ENCODE results near the gene PLEKHG4B.
"Not testable (repeated sequence)": the region's sequence is repeated elsewhere in the genome, so short reads cannot be mapped to it uniquely, and the experiment has no call there.

PLEKHG4B gene

DNA sequence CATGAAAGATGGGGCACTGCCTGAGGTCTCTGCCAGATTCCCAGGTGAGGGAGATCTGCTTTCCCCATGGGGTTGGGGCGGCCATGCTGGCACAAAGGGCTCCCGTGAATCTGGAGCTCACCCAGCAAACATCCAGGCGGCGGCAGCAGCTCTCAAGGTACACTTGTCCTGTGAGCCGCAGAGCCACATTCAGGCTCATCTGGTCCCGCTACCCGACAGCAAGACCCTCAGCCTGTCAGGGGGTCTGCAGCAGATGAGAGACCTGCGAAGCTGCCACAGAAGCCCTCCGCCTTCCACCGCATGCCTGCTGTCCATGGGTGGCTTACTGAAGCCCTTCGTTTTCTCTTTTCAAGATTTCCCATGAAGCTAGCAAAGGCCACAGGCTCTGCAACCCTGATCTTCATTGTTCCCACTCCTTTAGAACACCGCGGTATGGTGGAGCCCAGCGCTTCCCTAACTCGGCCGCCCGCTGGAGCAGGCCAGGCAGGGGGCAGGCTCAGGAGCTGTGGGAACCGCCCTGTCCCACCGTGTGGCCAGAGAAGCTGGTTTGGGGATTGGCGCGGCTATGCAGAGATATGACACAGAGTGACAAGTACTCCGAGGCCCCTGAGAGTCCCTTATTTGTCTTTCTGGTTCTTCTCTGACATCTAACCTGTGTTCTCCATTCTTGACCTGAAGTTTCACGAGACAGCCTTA lies 108.1 kb downstream of the PLEKHG4B start:
- no peak for DNase-seq (ENCODE audit: low read depth)

DNA sequence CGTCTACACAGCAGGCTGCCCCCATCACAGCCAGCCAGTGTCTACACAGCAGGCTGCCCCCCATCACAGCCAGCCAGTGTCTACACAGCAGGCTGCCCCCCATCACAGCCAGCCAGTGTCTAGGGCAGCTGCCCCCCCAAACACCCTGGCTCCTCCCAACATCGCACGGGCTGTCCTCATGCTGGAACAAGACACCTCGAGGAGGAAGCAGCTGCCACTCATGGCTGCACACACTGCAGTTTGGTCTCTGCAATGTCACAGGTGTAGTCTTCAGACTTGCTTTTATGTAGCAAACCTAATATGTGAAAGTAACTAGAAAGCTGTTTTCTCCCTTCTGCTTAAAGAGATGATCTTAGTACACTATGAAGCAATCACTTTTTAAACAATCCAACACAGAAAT lies 109.0 kb downstream of the PLEKHG4B start:
- DNase-seq (ENCODE audit: low read depth): no peak

DNA sequence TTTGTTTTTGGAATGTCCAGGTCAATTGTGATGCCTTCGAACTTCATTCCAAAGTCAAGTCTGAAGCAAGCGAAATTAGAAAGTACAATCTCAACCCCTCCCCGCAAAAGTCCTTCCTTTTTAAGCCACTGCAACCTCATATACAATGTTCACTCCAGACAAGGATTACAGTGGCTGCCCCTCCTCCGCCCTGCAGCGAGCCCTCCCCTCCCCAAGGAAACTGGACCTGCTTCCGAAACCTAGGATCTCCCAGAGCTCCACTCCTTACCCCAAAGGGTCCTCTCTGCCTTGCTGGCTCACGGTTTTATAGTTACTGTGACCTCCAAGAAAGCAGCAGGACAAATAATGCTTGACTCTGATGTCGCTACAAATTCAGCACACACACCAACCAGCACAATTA lies 109.7 kb downstream of the PLEKHG4B start:
- DNase-seq (ENCODE audit: low read depth): no peak

GRCh38 chr5:203246-203930 lies 111.4 kb downstream of the PLEKHG4B start:
- DNase-seq (ENCODE audit: low read depth): no peak

DNA sequence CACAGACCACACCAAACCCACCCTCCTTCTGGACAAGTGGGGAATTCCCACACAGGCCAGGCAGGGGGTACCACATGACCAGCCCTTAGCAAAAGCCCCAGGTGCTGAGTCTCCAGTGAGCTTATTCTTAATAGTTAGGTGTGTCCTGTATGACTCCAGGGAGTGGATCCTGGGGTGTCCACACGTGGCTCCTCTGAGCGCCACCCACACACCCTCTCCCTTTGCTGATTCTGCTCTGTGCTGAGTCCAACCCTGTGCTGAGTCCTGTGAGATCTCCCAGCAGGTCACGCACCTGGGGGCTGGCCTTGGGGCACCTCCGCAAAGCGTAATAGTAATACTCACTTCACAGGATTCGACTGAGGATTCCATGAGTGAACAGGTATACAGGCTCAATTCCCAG lies 112.0 kb downstream of the PLEKHG4B start:
- no peak for DNase-seq (ENCODE audit: low read depth)

- no peak for DNase-seq (ENCODE audit: low read depth)
Measured at GRCh38 chr5:204462-204861, 112.5 kb downstream of the PLEKHG4B start.

DNA sequence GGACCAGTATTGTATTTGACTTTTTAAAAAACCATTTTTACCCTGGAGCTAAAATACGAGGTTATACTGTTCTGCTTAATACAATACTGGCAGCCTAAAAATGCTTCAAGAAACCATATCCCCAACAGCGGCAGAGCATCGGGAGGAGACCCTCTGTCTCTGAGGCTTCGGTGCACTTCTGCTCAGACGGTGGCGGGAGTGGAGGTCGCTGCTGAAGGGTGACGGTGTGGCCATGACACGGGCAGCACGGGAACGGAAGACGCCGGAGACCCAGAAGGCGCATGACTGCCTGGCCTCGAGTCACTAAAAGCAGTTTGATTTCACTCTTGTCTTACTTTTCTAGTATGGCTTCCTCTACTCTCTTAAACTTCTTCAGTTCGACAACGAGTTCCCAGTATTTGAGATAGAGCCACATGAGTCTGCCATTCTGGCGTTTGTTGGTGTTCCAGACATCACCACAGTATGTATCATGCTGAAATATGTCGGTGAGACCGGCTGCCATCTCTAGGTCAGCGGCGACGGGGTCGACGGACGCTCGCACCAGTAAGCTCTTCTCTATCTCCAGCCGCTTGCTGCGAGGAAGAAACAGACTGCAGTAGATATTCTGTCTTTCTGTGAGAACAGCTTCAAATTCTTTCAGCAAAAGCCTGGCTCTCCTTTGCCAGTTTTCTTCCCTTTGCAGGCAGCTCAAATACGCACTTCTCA lies 113.2 kb downstream of the PLEKHG4B start:
- no peak for DNase-seq (ENCODE audit: low read depth)

DNA sequence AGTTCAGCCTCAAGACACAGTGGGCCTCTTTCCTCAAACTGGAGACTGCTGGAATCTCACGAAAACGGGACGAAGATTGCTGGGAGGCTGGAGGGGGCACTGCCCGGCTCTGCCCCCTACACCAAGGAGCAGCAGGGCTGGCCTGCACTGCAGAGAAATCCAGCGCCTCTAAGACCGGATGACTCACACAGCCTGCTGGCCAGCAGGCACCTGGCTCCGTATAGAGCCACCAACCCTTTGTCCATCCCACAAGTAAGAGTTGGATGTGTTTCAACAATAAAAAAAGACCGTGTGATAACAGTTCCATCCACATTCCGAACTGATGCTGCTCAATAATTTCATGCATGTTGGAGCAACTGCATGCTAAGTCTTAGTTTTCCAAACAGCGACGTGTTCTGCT lies 114.4 kb downstream of the PLEKHG4B start:
- no peak for DNase-seq (ENCODE audit: low read depth)

DNA sequence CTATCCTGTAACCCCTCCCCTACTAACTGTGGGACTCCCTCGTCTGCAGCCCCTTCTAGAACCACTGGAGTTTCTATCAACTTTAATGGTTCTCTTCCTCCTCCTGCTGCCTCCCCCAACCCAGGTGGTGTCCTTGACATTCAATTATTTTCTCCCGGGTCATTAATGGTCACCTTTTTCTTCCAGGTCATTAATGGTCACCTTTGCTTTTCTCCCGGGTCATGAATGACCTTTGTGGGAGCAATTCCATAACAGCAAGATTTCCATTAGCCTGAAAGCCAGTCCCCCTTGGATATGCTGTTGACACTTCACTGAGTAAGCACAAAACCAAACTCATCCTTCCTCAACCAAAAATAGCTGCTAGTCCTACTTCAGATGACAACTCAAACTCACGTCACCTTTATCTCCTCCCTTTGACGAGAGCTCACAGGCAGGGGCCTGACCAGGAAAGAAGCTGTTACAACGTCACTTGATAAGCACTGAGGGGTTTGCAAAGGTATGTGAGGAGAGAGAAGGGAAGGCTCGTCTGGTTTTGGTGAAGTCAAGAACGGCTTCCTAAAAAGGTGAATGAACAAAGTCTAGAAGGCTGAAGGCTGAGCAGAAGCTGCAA lies 115.1 kb downstream of the PLEKHG4B start:
- no peak for DNase-seq (ENCODE audit: low read depth)

GRCh38 chr5:207599-207998 lies 115.6 kb downstream of the PLEKHG4B start:
- DNase-seq (ENCODE audit: low read depth): no peak

DNA sequence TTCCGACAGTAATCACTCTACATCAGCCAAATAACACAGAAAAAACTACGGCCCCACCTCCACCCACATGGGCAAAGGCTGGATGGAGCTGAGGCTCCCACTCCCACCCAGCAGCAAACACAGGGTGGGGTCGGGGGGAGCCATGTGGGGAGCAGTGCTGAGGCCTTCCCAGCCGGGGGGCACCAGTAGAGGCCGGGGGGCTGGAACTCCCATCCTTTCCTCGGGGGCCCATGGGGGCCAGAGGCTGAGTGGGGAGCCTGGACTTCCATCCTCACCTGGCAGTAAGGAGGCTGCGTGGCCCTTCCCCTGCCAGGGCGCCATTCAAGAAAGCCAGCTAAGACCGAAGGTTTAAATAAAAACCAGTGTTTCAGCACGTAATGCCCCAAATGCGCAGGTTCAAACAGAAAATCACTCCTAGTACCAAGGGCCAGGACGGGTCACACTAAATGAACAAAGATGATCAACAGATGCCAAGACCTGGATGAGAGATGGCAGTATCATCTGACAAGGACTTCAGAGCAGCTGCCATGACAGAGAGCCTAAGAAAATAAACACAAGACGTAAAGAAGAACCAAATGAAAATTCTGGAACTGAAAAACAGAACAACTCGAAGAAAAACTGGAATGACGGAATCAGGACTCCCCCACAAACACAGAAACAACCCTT lies 116.6 kb downstream of the PLEKHG4B start:
- no peak for DNase-seq (ENCODE audit: low read depth)

GRCh38 chr5:213803-214395 lies 121.9 kb downstream of the PLEKHG4B start:
- no peak for DNase-seq (ENCODE audit: low read depth)

- not testable (repeated sequence) for DNase-seq (ENCODE audit: low read depth)
Measured at GRCh38 chr5:215256-215655, 123.3 kb downstream of the PLEKHG4B start.

DNA sequence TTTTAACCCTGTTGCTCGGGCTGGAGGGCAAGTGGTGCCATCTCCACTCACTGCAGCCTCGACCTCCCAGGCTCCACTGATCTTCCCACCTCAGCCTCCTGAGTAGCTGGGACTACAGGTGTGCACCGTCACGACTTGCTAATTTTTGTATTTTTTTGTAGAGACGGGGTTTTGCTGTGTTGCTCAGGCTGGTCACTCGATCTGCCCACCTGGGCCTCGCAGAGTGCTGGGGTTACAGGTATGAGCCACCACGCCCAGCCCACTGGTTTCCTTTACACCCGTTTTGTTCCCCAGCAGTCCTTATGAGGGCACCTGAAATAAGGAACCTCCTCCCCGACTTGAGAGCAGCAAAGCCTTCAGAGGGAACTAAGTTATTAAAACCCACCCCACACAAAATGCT lies 124.1 kb downstream of the PLEKHG4B start:
- DNase-seq (ENCODE audit: low read depth): not testable (repeated sequence)

GRCh38 chr5:217494-218456 lies 125.8 kb downstream of the PLEKHG4B start, which contains the start of the genes CCDC127 and SDHA:
TSS of gene CCDC127 (minus strand) at chr5:218153. CDS start at chr5:216849, 1,304 bp downstream.
TSS of gene SDHA (plus strand) at chr5:218320. CDS start at chr5:218356, 36 bp downstream.
- DNase-seq (ENCODE audit: low read depth): peak; percentile 97

GRCh38 chr5:218457-219291 lies 126.7 kb downstream of the PLEKHG4B start:
- peak; percentile 8 for DNase-seq (ENCODE audit: low read depth)

- no peak for DNase-seq (ENCODE audit: low read depth)
Measured at GRCh38 chr5:219460-219863, 127.5 kb downstream of the PLEKHG4B start.

- no peak for DNase-seq (ENCODE audit: low read depth)
Measured at GRCh38 chr5:219991-220390, 128.0 kb downstream of the PLEKHG4B start.

DNA sequence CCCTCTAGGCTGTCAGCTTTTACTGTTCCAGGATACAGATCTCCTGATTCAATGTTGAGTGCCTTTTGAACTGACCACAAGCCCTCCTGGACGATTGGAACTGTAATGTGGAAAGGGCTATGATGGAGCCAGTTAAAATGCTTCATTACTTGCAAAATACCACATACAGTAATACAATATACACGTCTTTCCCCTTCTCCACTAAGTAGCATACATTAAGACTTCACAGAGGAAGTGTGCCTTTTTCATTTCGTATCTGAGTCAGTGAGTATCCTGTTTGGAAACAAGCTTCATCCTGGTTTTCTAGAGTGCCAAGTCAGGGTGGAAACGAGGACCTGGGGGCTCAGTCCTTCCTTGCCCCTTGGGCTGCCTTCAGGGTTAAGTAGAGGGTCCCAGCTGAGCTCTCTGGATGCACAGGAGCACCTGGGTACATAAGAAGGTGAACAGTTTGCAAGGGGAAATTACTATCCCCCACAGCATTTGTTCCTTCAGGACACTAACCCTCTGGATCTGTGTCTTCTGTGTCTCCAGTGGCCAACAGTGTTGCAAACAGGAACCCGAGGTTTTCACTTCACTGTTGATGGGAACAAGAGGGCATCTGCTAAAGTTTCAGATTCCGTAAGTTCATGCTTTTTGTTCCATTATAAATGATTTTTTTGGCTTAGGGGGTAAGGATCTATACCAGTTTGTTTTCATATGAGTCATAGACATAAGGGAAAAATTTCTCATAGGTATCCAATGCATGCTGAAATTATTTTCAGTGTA lies 131.2 kb downstream of the PLEKHG4B start:
- DNase-seq (ENCODE audit: low read depth): not testable (repeated sequence)

All from stimulated activated CD8-positive, alpha-beta memory T cell treated with anti-CD3 and anti-CD28 coated beads, Interleukin-12 subunit alpha, Interleukin-12 subunit beta, amount 100 ng/mL, for 4 hours (primary cell).